Peyer's patch (tissue), 4 donors: Measurements from ENCODE around the gene KCNK2. TPM values are rescaled to one million over a fixed set of nuclear protein-coding genes. Genes with fewer than 3 reads are reported as not detected.

Source experiments
- DNase-seq, 3 donors: peaks; one replicate each; pipeline ENCODE4 v3.0.0-alpha.2; 2017 to 2019
- H3K27ac ChIP-seq, 4 donors: fragments of 200-600 bp; sonication (generic); one replicate each; pipeline ENCODE4 v1.5.1; 2016 to 2019
- H3K27me3 ChIP-seq, 2 donors: fragments of 200-600 bp; sonication (generic); one replicate each; pipeline ENCODE4 v1.5.1; 2019
- H3K36me3 ChIP-seq, 3 donors: fragments of 200-600 bp; sonication (generic); one replicate each; pipeline ENCODE4 v1.5.1; 2016 to 2019
- H3K4me1 ChIP-seq, 4 donors: fragments of 200-600 bp; sonication (generic); one replicate each; pipeline ENCODE4 v1.5.1; 2016 to 2019
- H3K4me3 ChIP-seq, 4 donors: fragments of 200-600 bp; sonication (generic); 1 replicate in 3 of 4; 2 replicates in 1 of 4; pipeline ENCODE4 v1.5.1; 2016 to 2019; ENCODE audit warnings: mild to moderate bottlenecking in 1 of 4
- H3K9me3 ChIP-seq, 4 donors: fragments of 200-600 bp; sonication (generic); one replicate each; pipeline ENCODE4 v1.5.1; 2016 to 2019; ENCODE audit warnings: mild to moderate bottlenecking in 1 of 4
- CTCF ChIP-seq, 6 experiments: fragments of 450-650 bp in 4 of 6; fragments of 200-600 bp in 2 of 6; sonication (generic) in 1 of 6; IDR thresholded peaks; one replicate each; pipeline ENCODE4 v1.5.1; 2017 to 2019; ENCODE audit warnings: antibody characterized with exemption in 6 of 6, mild to moderate bottlenecking in 3 of 6, moderate library complexity in 1 of 6
- POLR2A ChIP-seq, 2 donors: fragments of 450-650 bp; IDR thresholded peaks; one replicate each; pipeline ENCODE4 v1.5.1; 2017; ENCODE audit warnings: antibody characterized with exemption in 2 of 2, mild to moderate bottlenecking in 2 of 2, moderate library complexity in 2 of 2
- total RNA-seq, 4 donors: library from RNA; depleted of rRNA; stranded (reverse); fragments of >200 nt; gene quantifications; one replicate each; pipeline ENCODE4 v1.1.0, GENCODE V29; 2016

KCNK2 gene
- total RNA-seq, 4 donors from 2014 or later, result 0.53 to 0.94 (median 0.57) TPM; not detected in 1

- H3K27ac ChIP-seq, result no peak overlapping the region
- no peaks in the 10 kb centered on the region for H3K4me1 ChIP-seq
- no peaks in the 10 kb centered on the region for H3K27me3 ChIP-seq
- no peak for TF ChIP-seq POLR2A (IDR thresholded peaks at IDR 0.05)
- no peak for TF ChIP-seq CTCF (IDR thresholded peaks at IDR 0.05)
- no peaks in the 10 kb centered on the region for H3K9me3 ChIP-seq
- no peaks in the 10 kb centered on the region for H3K36me3 ChIP-seq
- no peak overlapping the region for H3K4me3 ChIP-seq
- DNase-seq, result no peak
Measured at GRCh38 chr1:215045698-215046308, 36.7 kb upstream of the KCNK2 start.

- Histone ChIP-seq H3K27ac (no peak overlapping the region), H3K9me3 (no peaks in the 10 kb centered on the region), H3K4me3 (no peak overlapping the region), H3K27me3 (no peaks in the 10 kb centered on the region), H3K4me1 (no peaks in the 10 kb centered on the region), H3K36me3 (no peaks in the 10 kb centered on the region)
- TF ChIP-seq CTCF (IDR thresholded peaks at IDR 0.05) (no peak), POLR2A (IDR thresholded peaks at IDR 0.05) (no peak)
- no peak for DNase-seq
Measured at GRCh38 chr1:215052256-215053015, 30.1 kb upstream of the KCNK2 start.

GRCh38 chr1:215054266-215054665, 28.3 kb upstream of the KCNK2 start:
- H3K36me3 ChIP-seq, result no peaks in the 10 kb centered on the region
- no peaks in the 10 kb centered on the region for H3K9me3 ChIP-seq
- no peaks in the 10 kb centered on the region for H3K27me3 ChIP-seq
- no peak overlapping the region for H3K4me3 ChIP-seq
- TF ChIP-seq POLR2A (IDR thresholded peaks at IDR 0.05) (no peak), CTCF (IDR thresholded peaks at IDR 0.05) (no peak)
- no peak overlapping the region for H3K27ac ChIP-seq
- DNase-seq, result no peak
- no peaks in the 10 kb centered on the region for H3K4me1 ChIP-seq

- no peaks in the 10 kb centered on the region for H3K9me3 ChIP-seq
- DNase-seq, result no peak
- H3K4me3 ChIP-seq, result no peak overlapping the region
- no peaks in the 10 kb centered on the region for H3K27me3 ChIP-seq
- H3K36me3 ChIP-seq, result no peaks in the 10 kb centered on the region
- no peak for TF ChIP-seq POLR2A (IDR thresholded peaks at IDR 0.05)
- TF ChIP-seq CTCF (IDR thresholded peaks at IDR 0.05), result no peak
- H3K4me1 ChIP-seq, result no peaks in the 10 kb centered on the region
- no peak overlapping the region for H3K27ac ChIP-seq
Measured at GRCh38 chr1:215055281-215055935, 27.1 kb upstream of the KCNK2 start.

GRCh38 chr1:215056584-215056983, 26.0 kb upstream of the KCNK2 start:
- Histone ChIP-seq H3K27ac (no peak overlapping the region), H3K9me3 (no peaks in the 10 kb centered on the region), H3K4me3 (no peak overlapping the region), H3K27me3 (no peaks in the 10 kb centered on the region), H3K4me1 (no peaks in the 10 kb centered on the region), H3K36me3 (no peaks in the 10 kb centered on the region)
- DNase-seq, result no peak
- no peak for TF ChIP-seq CTCF (IDR thresholded peaks at IDR 0.05)
- no peak for TF ChIP-seq POLR2A (IDR thresholded peaks at IDR 0.05)
